GM13977 (cell line): Measurements from ENCODE around the gene AQP6.

Source experiments
- DNase-seq: peaks from one replicate; pipeline ENCODE4 v3.0.0; 2012; ENCODE audit warnings: low spot score
- in situ Hi-C: fragments of 300-500 bp; cut with MboI; formaldehyde crosslinking; loops from one replicate; pipeline ENCODE4 v1.12.0; 2022; ENCODE audit warnings: low sequenced_read_pairs, low pct_unique_long_range_greater_than_20kb, mixed read lengths, inconsistent platforms; ENCODE audit not compliant: unreplicated experiment
- TF ChIP-seq, protein P1 (sequence below): IDR thresholded peaks from 2 replicates; pipeline ENCODE4 v1.5.1; 2012; ENCODE audit warnings: mild to moderate bottlenecking, control low read depth; ENCODE audit not compliant: insufficient read depth; ENCODE audit errors: extremely low read depth, missing control alignments

The AQP6 gene

DNA sequence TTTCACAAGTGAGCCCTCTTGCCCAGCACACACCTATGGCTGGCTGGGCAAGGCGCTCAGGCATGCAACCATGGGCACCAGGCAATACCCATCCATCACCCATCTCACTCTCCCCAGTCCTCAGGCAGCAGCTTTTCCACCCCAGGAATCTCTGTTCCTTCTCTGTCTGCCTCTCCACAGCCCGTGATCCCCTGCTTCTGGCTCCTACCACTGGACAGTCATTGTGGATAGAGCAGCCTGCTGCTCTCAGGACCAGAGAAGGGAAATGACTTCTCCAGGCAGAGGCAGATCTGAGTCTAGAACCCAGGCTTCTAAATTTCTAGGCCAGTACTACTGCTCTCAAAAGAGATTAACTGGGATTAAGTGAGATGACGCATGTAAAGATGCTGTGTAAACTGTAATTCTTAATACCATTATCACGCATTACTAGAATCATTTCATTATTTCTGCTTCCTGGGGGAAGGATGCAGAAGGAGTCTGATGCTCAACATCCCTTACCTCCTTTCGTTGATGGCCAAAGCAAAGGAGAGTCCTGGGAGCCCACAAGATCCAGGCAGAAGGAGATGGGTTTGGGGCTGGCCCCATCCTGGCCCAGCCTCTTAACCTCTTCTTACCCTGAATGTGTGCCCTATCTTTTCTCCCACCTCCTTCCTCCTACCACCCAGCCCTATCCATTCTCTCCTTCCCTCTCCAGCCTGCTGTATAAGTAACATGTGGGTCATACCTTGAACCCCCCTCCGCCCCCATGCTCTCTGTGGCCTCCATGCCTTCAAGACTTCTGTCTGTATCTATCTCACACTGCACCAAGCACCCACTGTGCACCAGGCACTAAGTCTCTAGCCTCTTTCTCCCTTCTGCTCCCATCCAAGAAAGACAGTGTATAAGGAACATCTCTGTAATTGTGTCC is 15.8 kb upstream of the AQP6 start:
- in situ Hi-C loops, result no loop called here

DNA sequence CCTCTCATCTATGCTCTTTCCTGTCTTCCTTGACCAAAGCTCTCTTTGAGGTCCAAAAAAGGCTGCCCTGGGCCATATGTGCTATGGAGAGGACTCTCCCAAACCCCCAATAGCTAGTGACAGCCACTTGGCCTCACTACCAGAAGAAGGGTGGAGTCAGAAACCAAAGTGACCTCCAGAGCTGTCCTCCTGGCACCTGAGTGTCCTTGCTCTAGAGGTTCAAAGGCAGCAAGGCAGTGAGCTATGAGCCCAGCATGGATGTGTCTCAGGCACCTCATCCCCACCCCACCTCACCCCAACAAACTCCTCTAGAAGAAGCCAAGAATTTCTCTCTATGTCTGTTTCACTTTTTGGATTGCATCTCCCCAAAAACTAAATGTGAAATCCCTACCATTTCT is 15.2 kb upstream of the AQP6 start:
- TF ChIP-seq, protein P1, sequence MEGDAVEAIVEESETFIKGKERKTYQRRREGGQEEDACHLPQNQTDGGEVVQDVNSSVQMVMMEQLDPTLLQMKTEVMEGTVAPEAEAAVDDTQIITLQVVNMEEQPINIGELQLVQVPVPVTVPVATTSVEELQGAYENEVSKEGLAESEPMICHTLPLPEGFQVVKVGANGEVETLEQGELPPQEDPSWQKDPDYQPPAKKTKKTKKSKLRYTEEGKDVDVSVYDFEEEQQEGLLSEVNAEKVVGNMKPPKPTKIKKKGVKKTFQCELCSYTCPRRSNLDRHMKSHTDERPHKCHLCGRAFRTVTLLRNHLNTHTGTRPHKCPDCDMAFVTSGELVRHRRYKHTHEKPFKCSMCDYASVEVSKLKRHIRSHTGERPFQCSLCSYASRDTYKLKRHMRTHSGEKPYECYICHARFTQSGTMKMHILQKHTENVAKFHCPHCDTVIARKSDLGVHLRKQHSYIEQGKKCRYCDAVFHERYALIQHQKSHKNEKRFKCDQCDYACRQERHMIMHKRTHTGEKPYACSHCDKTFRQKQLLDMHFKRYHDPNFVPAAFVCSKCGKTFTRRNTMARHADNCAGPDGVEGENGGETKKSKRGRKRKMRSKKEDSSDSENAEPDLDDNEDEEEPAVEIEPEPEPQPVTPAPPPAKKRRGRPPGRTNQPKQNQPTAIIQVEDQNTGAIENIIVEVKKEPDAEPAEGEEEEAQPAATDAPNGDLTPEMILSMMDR, result no peak
- DNase-seq, result no peak
- in situ Hi-C loops, result no loop called here

More for the DNA sequence above, 15.8 kb upstream of the AQP6 start:
- TF ChIP-seq, protein P1, result no peak
- DNase-seq, result no peak

DNA sequence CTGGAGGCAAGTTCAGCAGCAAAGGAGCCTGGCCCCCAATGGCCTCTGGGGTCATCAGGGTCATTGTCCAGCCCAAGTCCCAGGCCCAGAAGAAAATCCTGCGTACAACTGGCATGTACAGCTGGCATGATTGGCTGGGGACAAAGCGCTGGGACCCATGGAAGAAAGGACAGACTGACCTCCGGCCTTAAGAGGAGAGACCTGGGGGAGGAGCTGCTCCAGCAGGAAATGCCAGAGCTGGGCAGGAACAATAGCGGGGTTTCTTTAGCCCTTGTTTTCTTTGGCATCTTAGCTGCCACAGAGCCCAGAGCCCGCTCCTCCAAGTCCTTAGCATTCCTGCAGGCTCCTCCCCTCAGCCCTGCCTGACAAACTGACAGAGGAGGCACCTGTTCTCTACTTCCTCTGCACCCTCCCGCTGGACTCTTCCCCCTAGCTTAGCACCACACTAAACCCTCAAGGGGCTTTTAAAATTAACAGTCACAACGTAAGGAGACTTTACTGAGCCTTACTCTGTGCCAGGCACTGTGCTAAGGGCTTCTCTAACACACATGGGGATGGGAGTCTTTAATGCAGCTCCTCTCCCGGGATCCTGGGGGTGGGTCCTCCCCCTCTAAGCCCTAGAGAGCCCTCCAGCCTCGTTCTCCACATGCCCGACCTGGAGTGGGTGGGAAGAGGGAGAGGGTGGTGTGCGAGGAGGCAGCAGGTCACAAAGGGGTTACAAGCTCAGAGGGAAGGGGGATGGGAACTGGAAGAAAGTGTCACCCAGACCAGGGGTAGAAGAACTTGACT is 12.9 kb upstream of the AQP6 start:
- in situ Hi-C loops, result loop anchor here (10.0 kb wide), 1 partner anchor 95 kb away; the partner anchor contains the start of gene ASIC1
- no peak for DNase-seq
- TF ChIP-seq, protein P1, result no peak

GRCh38 chr12:49960474-49961110 is 12.2 kb upstream of the AQP6 start:
- DNase-seq, result no peak
- TF ChIP-seq, protein P1, result no peak
- in situ Hi-C loops, result loop anchor here (10.0 kb wide), 1 partner anchor 94 kb away; the partner anchor contains the start of gene ASIC1

- TF ChIP-seq, protein P1, result no peak
- DNase-seq, result no peak
- in situ Hi-C loops, result loop anchor here (10.0 kb wide), 1 partner anchor 93 kb away; the partner anchor contains the start of gene ASIC1
These were observed 11.4 kb upstream of the AQP6 start, which contains the start of gene AQP5 for GRCh38 chr12:49961111-49961922. AQP5 (plus strand) TSS chr12:49961872; CDS start chr12:49962018, 146 bp downstream.
